SH-SY5Y (cell line): ENCODE results near the gene ASMTL.

Experiments
- GATA2 ChIP-seq: IDR thresholded peaks from 2 replicates; pipeline ENCODE4 v1.6.1; 2011; ENCODE audit warnings: mild to moderate bottlenecking, low read depth, low read length
- GATA3 ChIP-seq: IDR thresholded peaks from 2 replicates; pipeline ENCODE4 v1.6.1; 2011; ENCODE audit warnings: low read depth, mild to moderate bottlenecking, low read length, moderate library complexity

DNA sequence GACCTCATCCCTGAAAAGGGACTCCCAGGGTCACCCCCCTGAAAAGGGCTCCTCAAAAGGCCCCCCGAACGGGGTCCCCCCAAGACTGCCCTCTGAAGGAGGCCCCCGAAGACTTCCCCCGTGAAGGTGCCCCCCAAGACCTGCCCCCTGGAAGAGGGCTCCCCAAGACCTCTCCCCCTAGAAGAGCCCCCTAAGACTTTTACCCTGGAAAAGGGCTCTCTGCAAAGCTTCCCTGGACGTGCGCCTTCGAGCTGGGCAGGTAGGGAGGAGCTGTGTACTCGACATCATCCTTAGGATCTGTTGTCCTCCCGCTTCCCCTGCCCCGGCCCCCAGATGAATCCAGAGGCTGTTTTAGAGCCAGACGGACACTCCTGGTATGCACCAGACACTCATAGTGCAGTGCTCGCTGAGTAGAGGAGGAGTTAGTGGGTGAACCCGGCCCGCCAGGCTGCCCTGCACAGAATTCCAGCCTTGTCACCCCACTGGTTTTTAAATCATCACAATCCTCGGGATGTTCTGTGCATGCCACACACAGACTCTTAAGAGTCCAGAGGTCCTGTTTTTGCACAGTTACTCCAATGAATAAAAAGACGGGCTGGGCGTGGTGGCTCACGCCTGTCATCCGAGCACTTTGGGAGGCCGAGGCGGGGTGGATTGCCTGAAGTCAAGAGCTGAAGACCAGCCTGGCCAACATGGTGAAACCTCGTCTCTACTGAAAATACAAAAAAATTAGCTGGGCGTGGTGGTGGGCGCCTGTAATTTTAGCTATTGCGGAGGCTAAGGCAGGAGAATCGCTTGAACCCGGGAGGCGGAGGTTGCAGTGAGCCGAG, 55.1 kb downstream of the ASMTL start:
- no peak for TF ChIP-seq GATA3
- no peak for TF ChIP-seq GATA2
